Muscle of leg (tissue), 11 donors: Measurements from ENCODE around the gene EME1. TPM values are rescaled to one million over a fixed set of nuclear protein-coding genes. Genes with fewer than 3 reads are reported as not detected.
A peak's percentile ranks its signal among the peaks of the same experiment; 100 is the strongest.

Experiments
- DNase-seq: peaks from one replicate; pipeline ENCODE4 v3.0.0; 2013
- H3K27ac ChIP-seq: one replicate; pipeline ENCODE4 v1.5.1; 2013; ENCODE audit warnings: mild to moderate bottlenecking, low read length, control low read depth
- H3K27me3 ChIP-seq: one replicate; pipeline ENCODE4 v1.6.1; 2013; ENCODE audit warnings: low read length; ENCODE audit not compliant: control insufficient read depth, insufficient read depth
- H3K36me3 ChIP-seq: one replicate; pipeline ENCODE4 v1.6.1; 2013; ENCODE audit warnings: low read length; ENCODE audit not compliant: control insufficient read depth, insufficient read depth
- H3K4me1 ChIP-seq: one replicate; pipeline ENCODE4 v1.6.1; 2013; ENCODE audit warnings: low read length; ENCODE audit not compliant: control insufficient read depth, insufficient read depth
- H3K4me3 ChIP-seq: one replicate; pipeline ENCODE4 v1.5.1; 2013; ENCODE audit warnings: low read length, control low read depth
- H3K9me3 ChIP-seq: replicated peaks from 2 replicates; pipeline ENCODE4 v1.6.1; 2013; ENCODE audit warnings: low read depth, low read length; ENCODE audit not compliant: control insufficient read depth
- WGBS: methylation state at CpG from one replicate; pipeline ENCODE4 v1.1.5; 2013; ENCODE audit warnings: missing lambda C conversion rate; ENCODE audit not compliant: insufficient coverage; 5-methylcytosine and 5-hydroxymethylcytosine counted together
- polyA plus RNA-seq, 8 donors: library from polyadenylated mRNA; unstranded; fragments of 120-200 nt; gene quantifications; one replicate each; pipeline versions ENCODE4 v1.2.1 to v1.2.3, GENCODE V29; 2013; ENCODE audit warnings: inconsistent platforms in 1 of 8, low replicate concordance in 1 of 8; ENCODE audit not compliant: insufficient read length in 8 of 8, insufficient read depth in 1 of 8
- total RNA-seq: library from RNA; stranded (reverse); fragments of 120-200 nt; gene quantifications from one replicate; pipeline ENCODE4 v1.2.4, GENCODE V29; 2013

The EME1 gene
- total and polyA plus RNA-seq, 9 donors = 4.3 to 7.7 (median 5.3) TPM

GRCh38 chr17:50363217-50364060, 9.6 kb upstream of the EME1 start:
- Histone ChIP-seq H3K27ac (no peak overlapping the region), H3K9me3 (no peaks in the 10 kb centered on the region), H3K27me3 (no peaks in the 10 kb centered on the region), H3K4me3 (no peak overlapping the region), H3K36me3 (peaks cover 64% of the 10 kb centered on the region), H3K4me1 (peaks cover 11% of the 10 kb centered on the region)
- WGBS = 34% methylated on average over 6 of the region's 8 CpGs
- peak; percentile 79 for DNase-seq

- H3K36me3 ChIP-seq = peaks cover 61% of the 10 kb centered on the region
- no peak for DNase-seq
- WGBS = 63% methylated on average over 4 of the region's 4 CpGs
Measured at GRCh38 chr17:50364061-50364458, 9.0 kb upstream of the EME1 start.

DNA sequence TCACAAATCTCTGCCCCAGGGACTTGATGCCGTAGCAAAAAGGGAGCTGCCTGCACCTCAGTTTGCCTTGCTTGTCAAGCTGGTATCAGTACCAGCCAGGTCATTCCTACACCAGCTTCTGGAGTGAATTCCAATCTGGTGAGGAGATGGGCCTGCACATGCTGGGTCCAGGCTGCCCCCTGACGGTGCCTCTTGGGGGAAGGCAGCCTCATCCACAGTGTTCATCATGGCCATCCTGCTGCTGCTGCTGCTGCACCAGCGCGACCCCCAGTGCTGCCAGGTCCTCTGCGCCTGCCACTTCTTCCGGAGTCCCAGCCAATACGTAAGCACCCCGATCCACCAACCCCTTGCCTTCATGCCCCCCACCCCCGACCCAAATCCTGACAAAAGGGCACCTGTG, 8.3 kb upstream of the EME1 start:
- Histone ChIP-seq H3K27ac (no peak overlapping the region), H3K36me3 (peaks cover 57% of the 10 kb centered on the region), H3K4me1 (peaks cover 11% of the 10 kb centered on the region), H3K9me3 (no peaks in the 10 kb centered on the region), H3K27me3 (no peaks in the 10 kb centered on the region), H3K4me3 (no peak overlapping the region)
- 62% methylated on average over 5 of the region's 9 CpGs for WGBS
- DNase-seq = no peak

More at GRCh38 chr17:50364061-50364458, 9.0 kb upstream of the EME1 start:
- Histone ChIP-seq H3K27ac (no peak overlapping the region), H3K9me3 (no peaks in the 10 kb centered on the region), H3K27me3 (no peaks in the 10 kb centered on the region), H3K4me3 (no peak overlapping the region), H3K4me1 (peaks cover 11% of the 10 kb centered on the region)

GRCh38 chr17:50365165-50365564, 7.9 kb upstream of the EME1 start:
- 0% methylated on average over 1 of the region's 2 CpGs for WGBS
- peaks cover 11% of the 10 kb centered on the region for H3K4me1 ChIP-seq
- H3K4me3 ChIP-seq = no peak overlapping the region
- H3K27ac ChIP-seq = no peak overlapping the region
- no peaks in the 10 kb centered on the region for H3K9me3 ChIP-seq
- DNase-seq = no peak
- peaks cover 57% of the 10 kb centered on the region for H3K36me3 ChIP-seq
- no peaks in the 10 kb centered on the region for H3K27me3 ChIP-seq

GRCh38 chr17:50365649-50366393, 7.2 kb upstream of the EME1 start:
- 91% methylated on average over 13 of the region's 14 CpGs for WGBS
- no peak overlapping the region for H3K4me3 ChIP-seq
- no peak for DNase-seq
- H3K4me1 ChIP-seq = peaks cover 11% of the 10 kb centered on the region
- H3K27me3 ChIP-seq = no peaks in the 10 kb centered on the region
- H3K27ac ChIP-seq = no peak overlapping the region
- no peaks in the 10 kb centered on the region for H3K9me3 ChIP-seq
- H3K36me3 ChIP-seq = peaks cover 56% of the 10 kb centered on the region

DNA sequence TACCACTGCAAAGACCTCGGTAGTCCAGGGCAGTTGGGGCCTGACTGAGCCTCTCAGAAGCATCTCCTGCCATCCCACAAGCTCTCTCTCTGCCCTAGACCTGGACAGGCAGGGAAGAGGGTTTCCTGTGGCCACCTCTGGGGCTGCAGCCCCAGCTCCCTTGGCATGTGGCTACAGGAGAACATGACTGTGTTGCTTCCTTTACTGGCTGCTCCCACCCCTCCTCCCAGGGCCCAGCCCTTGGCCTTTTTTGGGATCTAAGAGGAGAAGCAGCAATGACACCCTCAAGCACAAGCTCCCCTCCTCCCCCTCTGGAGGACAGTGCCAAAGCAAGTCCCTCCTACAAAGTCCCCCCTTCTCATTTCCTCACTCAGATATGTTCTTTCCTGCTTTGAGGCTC, 5.6 kb upstream of the EME1 start:
- no peak overlapping the region for H3K27ac ChIP-seq
- DNase-seq = no peak
- no peaks in the 10 kb centered on the region for H3K27me3 ChIP-seq
- H3K36me3 ChIP-seq = peaks cover 49% of the 10 kb centered on the region
- no CpG with 5 or more reads among the region's 1 CpG for whole genome bisulfite sequencing
- H3K9me3 ChIP-seq = no peaks in the 10 kb centered on the region
- peaks cover 23% of the 10 kb centered on the region for H3K4me1 ChIP-seq
- no peak overlapping the region for H3K4me3 ChIP-seq

- no peak overlapping the region for H3K4me3 ChIP-seq
- H3K36me3 ChIP-seq = peaks cover 48% of the 10 kb centered on the region
- peaks cover 14% of the 10 kb centered on the region for H3K4me1 ChIP-seq
- 100% methylated on average over 1 of the region's 5 CpGs for WGBS
- no peak overlapping the region for H3K27ac ChIP-seq
- H3K9me3 ChIP-seq = no peaks in the 10 kb centered on the region
- H3K27me3 ChIP-seq = no peaks in the 10 kb centered on the region
- DNase-seq = no peak
Measured at GRCh38 chr17:50370052-50370451, 3.0 kb upstream of the EME1 start.

DNA sequence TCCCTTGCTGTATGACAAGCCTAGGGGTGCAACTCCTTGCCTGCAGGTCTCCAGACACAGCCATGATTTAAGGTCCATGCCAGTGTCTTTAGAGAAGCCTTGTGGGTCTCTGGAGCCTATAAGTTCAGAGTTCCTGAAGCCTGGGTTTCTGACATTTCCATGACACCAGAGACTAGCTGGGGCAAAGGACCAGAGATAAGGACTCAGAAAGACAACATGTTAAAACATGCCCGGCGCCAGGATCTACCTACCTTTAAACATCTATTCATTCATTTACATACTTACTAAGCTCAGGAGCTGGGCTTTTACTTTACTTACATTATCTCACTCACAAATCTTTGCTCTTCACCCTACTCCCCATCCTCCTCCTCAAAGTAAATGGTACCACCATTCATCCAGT, 1.5 kb upstream of the EME1 start:
- DNase-seq = no peak
- WGBS = 100% methylated on average over 2 of the region's 2 CpGs
- Histone ChIP-seq H3K27ac (no peak overlapping the region), H3K36me3 (peaks cover 42% of the 10 kb centered on the region), H3K9me3 (no peaks in the 10 kb centered on the region), H3K4me1 (peaks cover 14% of the 10 kb centered on the region), H3K4me3 (no peak overlapping the region), H3K27me3 (no peaks in the 10 kb centered on the region)

GRCh38 chr17:50372222-50372757, 739 bp upstream of the EME1 start:
- Histone ChIP-seq H3K27me3 (no peaks in the 10 kb centered on the region), H3K9me3 (no peaks in the 10 kb centered on the region), H3K36me3 (peaks cover 36% of the 10 kb centered on the region), H3K4me3 (peak overlapping the region; percentile 79), H3K27ac (peak overlapping the region; percentile 94), H3K4me1 (peaks cover 14% of the 10 kb centered on the region)
- 6% methylated on average over 10 of the region's 14 CpGs for WGBS
- no peak for DNase-seq

- Histone ChIP-seq H3K4me1 (peaks cover 14% of the 10 kb centered on the region), H3K27ac (no peak overlapping the region), H3K9me3 (no peaks in the 10 kb centered on the region), H3K36me3 (peaks cover 31% of the 10 kb centered on the region), H3K27me3 (no peaks in the 10 kb centered on the region), H3K4me3 (no peak overlapping the region)
- no peak for DNase-seq
- WGBS = no CpG with 5 or more reads among the region's 2 CpGs
Measured at GRCh38 chr17:50373705-50374104, 676 bp downstream of the EME1 start.
